Natural killer cell treated with Interleukin-12 subunit alpha and Interleukin-12 subunit beta and Interleukin-15 and Interleukin-18, amount 100 ng/mL, for 72 hours (primary cell): ENCODE data around the gene SERBP1. TPM values are rescaled to one million over a fixed set of nuclear protein-coding genes. Genes with fewer than 3 reads are reported as not detected.
"Not testable (repeated sequence)": the region's sequence is repeated elsewhere in the genome, so short reads cannot be mapped to it uniquely, and the experiment has no call there.

Experiments
- ATAC-seq, 2 donors: fragments of 150-1000 bp; cut with Tn5 transposase in 1 of 2; sonication (Bioruptor Pico), chemical (Tn5 transposase) in 1 of 2; 2 replicates each; pipeline ENCODE4 v1.10.0; 2021
- DNase-seq: peaks from one replicate; pipeline ENCODE4 v3.0.0; 2022; ENCODE audit warnings: low spot score
- H3K27ac Mint-ChIP-seq, 2 donors: 1 replicate in 1 of 2; 2 replicates in 1 of 2; pipeline ENCODE4 v1.8.0; 2022; ENCODE audit warnings: mixed read lengths in 2 of 2, mild to moderate bottlenecking in 1 of 2, moderate library complexity in 1 of 2
- H3K27me3 Mint-ChIP-seq, 2 donors: 1 replicate in 1 of 2; 2 replicates in 1 of 2; pipeline ENCODE4 v1.8.0; 2022; ENCODE audit warnings: mixed read lengths in 2 of 2
- H3K36me3 Mint-ChIP-seq: one replicate; pipeline ENCODE4 v1.8.0; 2022; ENCODE audit warnings: mixed read lengths
- H3K4me1 Mint-ChIP-seq, 2 donors: 1 replicate in 1 of 2; 2 replicates in 1 of 2; pipeline ENCODE4 v1.8.0; 2022; ENCODE audit warnings: low read depth in 2 of 2, mixed read lengths in 2 of 2, mild to moderate bottlenecking in 1 of 2
- H3K4me3 Mint-ChIP-seq: one replicate; pipeline ENCODE4 v1.8.0; 2022; ENCODE audit warnings: mixed read lengths
- H3K9me3 Mint-ChIP-seq: 2 replicates; pipeline ENCODE4 v1.8.0; 2022; ENCODE audit warnings: mixed read lengths
- total RNA-seq, 2 donors: library from RNA; stranded (reverse); gene quantifications; one replicate each; pipeline ENCODE4 v1.2.3, GENCODE V29; 2022

SERBP1 gene
- total RNA-seq, 2 donors from 2014 or later, result 319 to 328 TPM

GRCh38 chr1:67413101-67413500, 17.1 kb downstream of the SERBP1 start:
- not testable (repeated sequence) for DNase-seq

GRCh38 chr1:67408148-67408547, 22.1 kb downstream of the SERBP1 start:
- DNase-seq (no peak), ATAC-seq (no peak)
- H3K27ac Mint-ChIP-seq, result peak overlapping the region; percentile 50 to 69
- no peaks in the 10 kb centered on the region for H3K9me3 Mint-ChIP-seq
- H3K27me3 Mint-ChIP-seq, result no peaks in the 10 kb centered on the region
- H3K36me3 Mint-ChIP-seq, result peaks cover 12% of the 10 kb centered on the region
- no peak overlapping the region for H3K4me3 Mint-ChIP-seq
- peaks cover 13 to 20% of the 10 kb centered on the region in 2 donors for H3K4me1 Mint-ChIP-seq

More at GRCh38 chr1:67413101-67413500, 17.1 kb downstream of the SERBP1 start:
- Mint-ChIP-seq H3K4me1 (peaks cover 26 to 37% of the 10 kb centered on the region in 2 donors), H3K36me3 (peaks cover 36% of the 10 kb centered on the region)
- not testable (repeated sequence) for ATAC-seq, H3K27me3 Mint-ChIP-seq, H3K9me3 Mint-ChIP-seq, H3K4me3 Mint-ChIP-seq, H3K27ac Mint-ChIP-seq

- peaks cover 12% of the 10 kb centered on the region for H3K36me3 Mint-ChIP-seq
- no peak for ATAC-seq
- H3K27me3 Mint-ChIP-seq, result no peaks in the 10 kb centered on the region
- H3K9me3 Mint-ChIP-seq, result no peaks in the 10 kb centered on the region
- no peak for DNase-seq
- H3K4me1 Mint-ChIP-seq, result peaks cover 13 to 20% of the 10 kb centered on the region in 2 donors
- H3K27ac Mint-ChIP-seq, result peak overlapping the region; percentile 50 to 69
- H3K4me3 Mint-ChIP-seq, result no peak overlapping the region
Measured at GRCh38 chr1:67407498-67407897, 22.7 kb downstream of the SERBP1 start.

GRCh38 chr1:67405473-67406245, 24.5 kb downstream of the SERBP1 start:
- DNase-seq (no peak), ATAC-seq (no peak)
- Mint-ChIP-seq H3K9me3 (no peaks in the 10 kb centered on the region), H3K27me3 (no peaks in the 10 kb centered on the region), H3K36me3 (peaks cover 12% of the 10 kb centered on the region), H3K4me1 (peaks cover 22 to 25% of the 10 kb centered on the region in 2 donors), H3K4me3 (no peak overlapping the region), H3K27ac (peak overlapping the region; percentile 41 to 66)

GRCh38 chr1:67404212-67404620, 26.0 kb downstream of the SERBP1 start:
- no peak for DNase-seq
- Mint-ChIP-seq H3K4me3 (no peak overlapping the region), H3K36me3 (peaks cover 3% of the 10 kb centered on the region), H3K27me3 (no peaks in the 10 kb centered on the region), H3K27ac (no peak overlapping the region), H3K4me1 (peaks cover 14 to 20% of the 10 kb centered on the region in 2 donors), H3K9me3 (no peaks in the 10 kb centered on the region)
- ATAC-seq, result no peak

GRCh38 chr1:67401443-67401842, 28.8 kb downstream of the SERBP1 start:
- no peak for DNase-seq
- H3K4me3 Mint-ChIP-seq, result no peak overlapping the region
- no peaks in the 10 kb centered on the region for H3K27me3 Mint-ChIP-seq
- H3K4me1 Mint-ChIP-seq, result peaks cover 20 to 32% of the 10 kb centered on the region in 2 donors
- peaks cover 21% of the 10 kb centered on the region for H3K36me3 Mint-ChIP-seq
- H3K9me3 Mint-ChIP-seq, result no peaks in the 10 kb centered on the region
- peak; percentile 5 to 30 for ATAC-seq
- peak overlapping the region; percentile 73 to 83 for H3K27ac Mint-ChIP-seq

GRCh38 chr1:67400029-67400786, 30.0 kb downstream of the SERBP1 start:
- DNase-seq, H3K4me3 Mint-ChIP-seq, H3K9me3 Mint-ChIP-seq, H3K27me3 Mint-ChIP-seq: not testable (repeated sequence)
- peak; percentile 34 to 42 for ATAC-seq
- Mint-ChIP-seq H3K27ac (peak overlapping the region; percentile 73 to 83), H3K4me1 (peaks cover 20 to 36% of the 10 kb centered on the region in 2 donors), H3K36me3 (peaks cover 21% of the 10 kb centered on the region)

- peaks cover 21% of the 10 kb centered on the region for H3K36me3 Mint-ChIP-seq
- H3K27me3 Mint-ChIP-seq, result no peaks in the 10 kb centered on the region
- H3K4me3 Mint-ChIP-seq, result no peak overlapping the region
- DNase-seq (no peak), ATAC-seq (no peak)
- peak overlapping the region; percentile 51 to 71 for H3K27ac Mint-ChIP-seq
- peaks cover 20 to 36% of the 10 kb centered on the region in 2 donors for H3K4me1 Mint-ChIP-seq
- H3K9me3 Mint-ChIP-seq, result no peaks in the 10 kb centered on the region
Measured at GRCh38 chr1:67399199-67399993, 30.8 kb downstream of the SERBP1 start.

- ATAC-seq (no peak), DNase-seq (no peak)
- H3K27ac Mint-ChIP-seq, result peak overlapping the region; percentile 29 to 52
- H3K4me1 Mint-ChIP-seq, result peaks cover 31 to 42% of the 10 kb centered on the region in 2 donors
- H3K4me3 Mint-ChIP-seq, result no peak overlapping the region
- no peaks in the 10 kb centered on the region for H3K27me3 Mint-ChIP-seq
- peaks cover 52% of the 10 kb centered on the region for H3K36me3 Mint-ChIP-seq
- no peaks in the 10 kb centered on the region for H3K9me3 Mint-ChIP-seq
Measured at GRCh38 chr1:67394548-67394947, 35.7 kb downstream of the SERBP1 start.

- H3K36me3 Mint-ChIP-seq, result peaks cover 45% of the 10 kb centered on the region
- H3K9me3 Mint-ChIP-seq, result no peaks in the 10 kb centered on the region
- H3K4me3 Mint-ChIP-seq, result no peak overlapping the region
- no peaks in the 10 kb centered on the region for H3K27me3 Mint-ChIP-seq
- no peak for ATAC-seq
- peak overlapping the region; percentile 29 to 52 for H3K27ac Mint-ChIP-seq
- peaks cover 24 to 37% of the 10 kb centered on the region in 2 donors for H3K4me1 Mint-ChIP-seq
- no peak for DNase-seq
Measured at GRCh38 chr1:67393737-67394136, 36.5 kb downstream of the SERBP1 start.

GRCh38 chr1:67393240-67393639, 37.0 kb downstream of the SERBP1 start:
- H3K27me3 Mint-ChIP-seq, result no peaks in the 10 kb centered on the region
- DNase-seq, result no peak
- peaks cover 23 to 32% of the 10 kb centered on the region in 2 donors for H3K4me1 Mint-ChIP-seq
- peaks cover 41% of the 10 kb centered on the region for H3K36me3 Mint-ChIP-seq
- ATAC-seq, result peak in 1 of 2 donors; percentile 8
- H3K27ac Mint-ChIP-seq, result peak overlapping the region; percentile 29 to 52
- H3K4me3 Mint-ChIP-seq, result no peak overlapping the region
- H3K9me3 Mint-ChIP-seq, result no peaks in the 10 kb centered on the region

- ATAC-seq (peak in 1 of 2 donors; percentile 22), DNase-seq (no peak)
- Mint-ChIP-seq H3K27ac (peak overlapping the region; percentile 3 to 26), H3K4me1 (peaks cover 20 to 23% of the 10 kb centered on the region in 2 donors), H3K9me3 (no peaks in the 10 kb centered on the region), H3K27me3 (no peaks in the 10 kb centered on the region), H3K4me3 (no peak overlapping the region), H3K36me3 (peaks cover 41% of the 10 kb centered on the region)
Measured at GRCh38 chr1:67390041-67390887, 39.9 kb downstream of the SERBP1 start.
